HG03060 (cell line): ENCODE data around the gene RDH5.

Experiments
- ATAC-seq: cut with Tn5 transposase; IDR thresholded peaks from one replicate; pipeline ENCODE4 v1.9.1; 2021; ENCODE audit warnings: low read depth, moderate number of reproducible peaks; ENCODE audit not compliant: unreplicated experiment

Gene RDH5, protein sequence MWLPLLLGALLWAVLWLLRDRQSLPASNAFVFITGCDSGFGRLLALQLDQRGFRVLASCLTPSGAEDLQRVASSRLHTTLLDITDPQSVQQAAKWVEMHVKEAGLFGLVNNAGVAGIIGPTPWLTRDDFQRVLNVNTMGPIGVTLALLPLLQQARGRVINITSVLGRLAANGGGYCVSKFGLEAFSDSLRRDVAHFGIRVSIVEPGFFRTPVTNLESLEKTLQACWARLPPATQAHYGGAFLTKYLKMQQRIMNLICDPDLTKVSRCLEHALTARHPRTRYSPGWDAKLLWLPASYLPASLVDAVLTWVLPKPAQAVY

GRCh38 chr12:55720071-55720564, at the start of gene RDH5:
RDH5 (plus strand) TSS chr12:55720393; CDS start chr12:55721185, 792 bp downstream.
- no peak for ATAC-seq

GRCh38 chr12:55671746-55672145, 48.4 kb upstream of the RDH5 start:
- ATAC-seq: no peak

DNA sequence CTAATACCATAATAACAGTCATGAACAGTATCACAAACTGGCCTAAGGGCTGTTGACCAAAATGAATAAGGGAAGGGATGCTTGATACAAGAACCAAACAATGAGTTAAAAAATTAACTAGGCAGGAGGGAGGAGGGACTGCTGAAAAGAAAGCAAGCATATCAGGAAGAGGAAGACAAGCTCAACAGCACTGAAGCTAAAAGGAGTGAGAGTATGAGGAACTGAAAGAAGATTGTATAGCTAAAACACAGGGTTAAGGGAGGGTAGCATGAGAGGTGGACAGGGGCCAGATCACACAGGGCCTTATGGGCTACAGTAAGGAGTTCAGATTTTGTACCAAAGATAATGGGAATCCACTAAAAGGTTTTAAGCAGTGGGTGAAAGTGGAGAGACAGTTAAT, 46.6 kb upstream of the RDH5 start:
- peak; percentile 98 for ATAC-seq

GRCh38 chr12:55675666-55676065, 44.5 kb upstream of the RDH5 start:
- ATAC-seq: no peak

DNA sequence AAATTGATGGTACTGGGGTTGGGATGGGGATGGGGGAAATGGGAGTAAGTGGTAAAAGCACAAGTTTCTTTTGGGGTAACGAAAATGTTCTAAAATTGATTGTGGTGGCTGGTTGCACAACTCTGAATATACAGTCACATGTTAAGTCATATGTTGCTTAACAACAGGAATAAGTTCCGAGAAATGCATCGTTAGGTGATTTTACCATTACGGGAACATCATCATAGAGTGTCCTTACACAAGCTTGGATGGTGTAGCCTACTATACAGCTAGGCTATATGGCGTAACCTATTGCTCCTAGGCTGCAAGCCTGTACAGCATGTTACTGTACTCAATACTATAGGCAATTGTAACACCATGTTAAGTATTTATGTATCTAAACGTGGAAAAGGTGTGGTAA, 43.5 kb upstream of the RDH5 start:
- ATAC-seq: no peak

- ATAC-seq: no peak
Observed at GRCh38 chr12:55679691-55680090, 40.5 kb upstream of the RDH5 start.

- no peak for ATAC-seq
Observed at GRCh38 chr12:55681142-55682077, 38.8 kb upstream of the RDH5 start.

- ATAC-seq: no peak
Observed at GRCh38 chr12:55682087-55682796, 38.0 kb upstream of the RDH5 start.

GRCh38 chr12:55683676-55684075, 36.5 kb upstream of the RDH5 start:
- no peak for ATAC-seq

- no peak for ATAC-seq
Observed at GRCh38 chr12:55684761-55685370, 35.3 kb upstream of the RDH5 start.

GRCh38 chr12:55685671-55686070, 34.5 kb upstream of the RDH5 start:
- ATAC-seq: no peak

DNA sequence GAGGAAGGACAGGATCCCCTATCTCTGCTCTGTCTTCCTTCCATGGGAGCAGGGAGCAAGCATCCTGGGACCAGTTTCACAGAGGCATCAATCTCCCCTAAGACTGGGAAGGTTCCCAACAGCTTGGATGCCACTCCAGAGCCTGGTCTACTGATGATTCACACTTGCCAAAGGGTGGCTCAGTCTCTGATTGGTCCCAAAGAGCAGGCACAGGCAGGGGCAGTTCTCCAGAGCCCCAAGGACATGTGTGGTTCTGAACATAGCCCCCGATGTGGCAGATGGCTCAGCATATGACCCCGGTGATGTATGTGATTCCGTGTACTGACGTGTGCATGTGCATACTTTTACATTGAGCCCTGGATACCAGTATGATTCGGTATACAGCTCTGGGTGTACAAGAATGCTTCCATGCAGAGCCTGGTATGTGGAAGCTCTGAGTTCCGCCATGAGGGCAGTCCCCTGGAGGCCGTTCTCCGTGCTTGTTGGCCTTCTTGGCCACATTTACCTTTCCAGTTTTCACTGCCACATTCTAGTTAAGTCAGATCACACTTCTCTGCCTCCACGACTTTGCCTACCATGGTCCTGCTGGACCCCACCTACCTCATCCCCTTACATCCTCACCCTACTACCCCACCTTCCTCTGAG, 33.7 kb upstream of the RDH5 start:
- no peak for ATAC-seq

GRCh38 chr12:55687746-55688145, 32.4 kb upstream of the RDH5 start:
- no peak for ATAC-seq

DNA sequence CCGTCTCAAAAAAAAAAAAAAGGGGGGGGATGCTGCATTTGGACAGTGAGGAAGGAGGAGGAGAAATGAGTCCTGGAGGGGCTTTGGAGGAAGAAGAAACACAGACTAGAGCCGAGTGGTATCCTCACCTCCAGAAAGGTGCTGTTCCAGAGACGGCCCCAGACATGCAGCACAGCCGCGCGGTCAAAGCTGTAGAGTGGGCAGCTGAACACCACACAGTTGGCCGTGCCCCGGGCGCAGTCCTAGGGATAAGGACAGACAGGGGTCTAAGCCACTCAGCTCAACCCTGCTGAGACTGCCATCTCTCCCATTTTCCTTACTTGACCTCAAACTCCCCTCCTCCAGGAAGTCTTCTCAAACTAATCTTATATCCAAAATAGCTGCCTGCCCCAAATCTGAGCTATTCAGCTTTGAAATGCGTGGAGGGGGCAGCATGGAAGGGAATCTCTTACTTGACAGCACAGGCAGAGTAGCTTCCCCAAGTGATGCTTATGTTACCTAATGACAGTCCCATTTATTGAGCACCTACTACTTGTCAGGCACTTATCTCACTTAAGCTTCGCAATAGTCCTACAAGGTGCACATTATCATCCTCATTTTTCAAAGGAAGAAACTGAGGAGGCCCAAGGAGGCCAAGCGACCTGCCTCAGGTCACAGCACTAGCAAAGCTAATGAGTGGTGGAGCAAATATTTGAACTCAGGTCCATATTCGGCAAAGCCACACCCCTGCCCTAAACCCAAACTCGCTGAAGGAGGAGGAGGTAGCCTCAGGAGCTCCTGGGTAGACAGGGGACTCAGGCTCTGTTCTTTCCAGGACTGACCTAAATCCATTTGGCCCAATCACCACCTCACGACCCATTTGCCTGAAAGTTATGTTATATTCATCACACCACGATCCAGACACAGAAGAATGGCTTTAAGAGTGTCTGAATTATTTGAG, 31.2 kb upstream of the RDH5 start:
- no peak for ATAC-seq

DNA sequence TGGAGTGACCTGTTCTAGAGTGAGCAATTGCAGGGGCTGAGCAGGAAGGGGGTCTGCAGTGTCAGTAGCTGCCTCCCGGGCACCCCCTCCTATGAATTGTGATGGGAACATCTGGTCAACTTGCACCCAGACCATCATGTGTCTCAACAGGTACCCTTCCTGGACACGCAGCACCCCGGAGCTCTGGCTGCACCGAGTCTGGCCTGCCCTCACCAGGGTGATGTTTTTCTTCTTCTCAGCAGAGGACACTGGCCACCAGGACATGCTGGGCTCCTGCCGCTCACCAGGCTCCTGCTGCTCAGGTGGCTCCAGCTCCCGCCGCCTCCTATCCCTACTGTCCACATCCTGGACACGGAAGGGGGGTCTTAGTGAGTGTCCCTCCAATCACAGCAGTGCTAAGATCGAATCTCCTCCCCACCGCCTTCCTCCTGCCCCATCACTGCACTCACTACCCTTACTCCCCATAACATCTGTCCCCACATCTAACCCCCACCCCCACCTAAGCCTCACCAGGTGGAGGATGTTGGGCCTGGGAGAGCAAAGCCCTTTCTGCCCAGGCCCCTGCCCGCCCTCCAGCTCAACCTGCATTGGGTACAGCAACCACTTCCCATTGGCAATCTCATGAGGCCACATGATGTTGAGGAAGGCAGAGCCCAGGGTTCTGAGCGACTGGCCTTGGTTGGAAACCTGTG, 27.4 kb upstream of the RDH5 start:
- ATAC-seq: no peak

GRCh38 chr12:55693323-55694187, 26.6 kb upstream of the RDH5 start:
- ATAC-seq: no peak

DNA sequence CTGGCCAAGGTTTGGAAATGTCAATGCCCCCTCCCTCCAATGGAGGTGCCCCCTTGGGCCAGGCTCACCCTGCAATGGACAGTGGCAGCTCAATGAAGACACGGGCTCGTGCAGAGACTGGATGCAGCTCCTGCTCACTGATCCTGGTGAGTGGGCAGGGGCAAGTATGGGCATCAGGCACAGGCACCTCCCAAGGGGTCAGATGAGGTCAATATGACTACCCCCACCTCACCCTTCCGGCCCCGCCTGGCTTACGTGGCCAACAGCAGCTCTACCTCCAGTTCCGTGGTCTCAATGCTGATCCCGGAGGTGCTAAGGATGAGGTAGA, 26.0 kb upstream of the RDH5 start:
- ATAC-seq: no peak

GRCh38 chr12:55694651-55695050, 25.5 kb upstream of the RDH5 start:
- ATAC-seq: no peak
